ENCODE results near the gene GRM5.

GRM5 gene

DNA sequence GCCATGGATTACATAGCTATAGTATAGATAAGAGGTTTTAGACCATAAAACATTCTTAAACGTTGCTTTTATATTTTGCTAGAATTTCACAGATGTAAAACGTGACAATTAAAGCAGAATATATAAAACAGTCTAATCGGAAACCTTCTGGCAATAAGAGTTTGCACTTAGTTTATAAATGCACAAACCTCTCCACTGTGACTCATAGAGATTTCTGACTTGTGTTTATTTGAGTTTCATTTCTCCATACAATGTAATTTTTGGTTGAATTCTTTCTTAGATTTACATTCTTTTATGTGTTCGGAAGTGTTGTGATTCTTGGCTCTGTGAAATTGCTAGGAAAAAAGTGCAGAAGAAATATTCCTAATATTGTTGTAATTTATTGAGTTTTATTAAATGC lies 439.6 kb downstream of the GRM5 start:
- H3K4me3 ChIP-seq (ENCODE audit: low read depth, low read length): no peak overlapping the region
- H3K9ac ChIP-seq: no peak overlapping the region
- no peak overlapping the region for H3K27ac ChIP-seq
- H3K9me3 ChIP-seq (ENCODE audit: control insufficient read depth, low read length): no peaks in the 10 kb centered on the region
- TF ChIP-seq, protein P1, sequence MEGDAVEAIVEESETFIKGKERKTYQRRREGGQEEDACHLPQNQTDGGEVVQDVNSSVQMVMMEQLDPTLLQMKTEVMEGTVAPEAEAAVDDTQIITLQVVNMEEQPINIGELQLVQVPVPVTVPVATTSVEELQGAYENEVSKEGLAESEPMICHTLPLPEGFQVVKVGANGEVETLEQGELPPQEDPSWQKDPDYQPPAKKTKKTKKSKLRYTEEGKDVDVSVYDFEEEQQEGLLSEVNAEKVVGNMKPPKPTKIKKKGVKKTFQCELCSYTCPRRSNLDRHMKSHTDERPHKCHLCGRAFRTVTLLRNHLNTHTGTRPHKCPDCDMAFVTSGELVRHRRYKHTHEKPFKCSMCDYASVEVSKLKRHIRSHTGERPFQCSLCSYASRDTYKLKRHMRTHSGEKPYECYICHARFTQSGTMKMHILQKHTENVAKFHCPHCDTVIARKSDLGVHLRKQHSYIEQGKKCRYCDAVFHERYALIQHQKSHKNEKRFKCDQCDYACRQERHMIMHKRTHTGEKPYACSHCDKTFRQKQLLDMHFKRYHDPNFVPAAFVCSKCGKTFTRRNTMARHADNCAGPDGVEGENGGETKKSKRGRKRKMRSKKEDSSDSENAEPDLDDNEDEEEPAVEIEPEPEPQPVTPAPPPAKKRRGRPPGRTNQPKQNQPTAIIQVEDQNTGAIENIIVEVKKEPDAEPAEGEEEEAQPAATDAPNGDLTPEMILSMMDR (IDR thresholded peaks at IDR 0.05): no peak
- H3K27me3 ChIP-seq (ENCODE audit: control insufficient read depth, insufficient read depth, low read length): no peaks in the 10 kb centered on the region
- H3K79me2 ChIP-seq: no peaks in the 10 kb centered on the region
- H3K4me2 ChIP-seq (ENCODE audit: low read length): no peak overlapping the region
- H2AFZ ChIP-seq: no peak overlapping the region
- no peaks in the 10 kb centered on the region for H3K4me1 ChIP-seq
- H3K36me3 ChIP-seq (ENCODE audit: control insufficient read depth, insufficient read depth, low read length): no peaks in the 10 kb centered on the region

DNA sequence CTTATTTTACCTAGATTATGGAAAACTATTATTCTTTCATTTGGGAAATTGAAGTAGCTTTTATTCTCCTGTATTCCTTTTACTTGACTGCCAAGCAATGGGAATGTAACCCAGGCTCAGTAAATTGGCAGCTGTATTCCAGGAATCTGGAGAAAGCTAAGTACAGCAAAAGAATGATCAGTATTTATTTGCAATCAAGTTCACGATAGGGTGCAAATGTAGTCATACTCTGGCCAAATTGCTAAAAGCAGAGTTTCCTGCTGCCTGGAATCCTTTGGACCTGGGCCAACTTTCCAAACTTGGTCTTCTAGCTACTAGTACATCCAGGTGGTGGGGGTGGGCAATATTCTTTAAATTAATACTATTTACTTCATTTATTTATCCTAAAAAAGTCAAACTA lies 442.3 kb downstream of the GRM5 start:
- H3K4me3 ChIP-seq (ENCODE audit: low read depth, low read length): no peak overlapping the region
- H3K27me3 ChIP-seq (ENCODE audit: control insufficient read depth, insufficient read depth, low read length): no peaks in the 10 kb centered on the region
- H3K4me1 ChIP-seq: no peaks in the 10 kb centered on the region
- no peak overlapping the region for H2AFZ ChIP-seq
- H3K9ac ChIP-seq: no peak overlapping the region
- no peaks in the 10 kb centered on the region for H3K9me3 ChIP-seq (ENCODE audit: control insufficient read depth, low read length)
- H3K4me2 ChIP-seq (ENCODE audit: low read length): no peak overlapping the region
- H3K27ac ChIP-seq: no peak overlapping the region
- TF ChIP-seq, protein P1 (IDR thresholded peaks at IDR 0.05): no peak
- H3K36me3 ChIP-seq (ENCODE audit: control insufficient read depth, insufficient read depth, low read length): no peaks in the 10 kb centered on the region
- H3K79me2 ChIP-seq: no peaks in the 10 kb centered on the region

DNA sequence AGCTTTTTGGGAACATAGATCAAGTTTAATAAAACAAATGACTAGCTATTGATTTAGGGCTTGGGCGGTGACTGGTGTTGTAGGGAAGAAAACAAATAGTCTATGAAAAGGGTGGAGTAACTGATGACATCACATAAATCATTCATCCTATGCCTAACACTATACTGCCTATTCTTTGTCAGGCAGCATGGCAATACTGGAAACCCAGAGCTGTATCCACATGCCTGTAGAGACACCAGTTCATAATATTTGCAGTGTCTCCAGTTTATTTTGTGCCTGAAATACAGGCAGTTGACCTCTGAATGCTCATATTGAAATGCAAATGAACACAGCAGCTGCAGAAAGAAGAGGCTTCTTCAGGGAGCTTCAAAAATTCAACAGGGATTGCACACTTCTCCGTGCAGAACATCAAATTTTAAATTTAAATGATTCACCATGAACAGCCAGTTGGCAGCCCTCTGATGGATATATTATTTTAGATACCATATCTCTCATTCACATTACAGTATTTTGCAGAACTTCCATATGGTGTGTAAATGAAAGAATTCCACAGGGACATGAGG lies 445.1 kb downstream of the GRM5 start:
- H3K36me3 ChIP-seq (ENCODE audit: control insufficient read depth, insufficient read depth, low read length): no peaks in the 10 kb centered on the region
- no peak overlapping the region for H3K4me2 ChIP-seq (ENCODE audit: low read length)
- TF ChIP-seq, protein P1 (IDR thresholded peaks at IDR 0.05): no peak
- no peak overlapping the region for H3K9ac ChIP-seq
- H3K27ac ChIP-seq: no peak overlapping the region
- no peaks in the 10 kb centered on the region for H3K4me1 ChIP-seq
- no peak overlapping the region for H3K4me3 ChIP-seq (ENCODE audit: low read depth, low read length)
- H3K79me2 ChIP-seq: no peaks in the 10 kb centered on the region
- H2AFZ ChIP-seq: no peak overlapping the region
- no peaks in the 10 kb centered on the region for H3K9me3 ChIP-seq (ENCODE audit: control insufficient read depth, low read length)
- H3K27me3 ChIP-seq (ENCODE audit: control insufficient read depth, insufficient read depth, low read length): no peaks in the 10 kb centered on the region

DNA sequence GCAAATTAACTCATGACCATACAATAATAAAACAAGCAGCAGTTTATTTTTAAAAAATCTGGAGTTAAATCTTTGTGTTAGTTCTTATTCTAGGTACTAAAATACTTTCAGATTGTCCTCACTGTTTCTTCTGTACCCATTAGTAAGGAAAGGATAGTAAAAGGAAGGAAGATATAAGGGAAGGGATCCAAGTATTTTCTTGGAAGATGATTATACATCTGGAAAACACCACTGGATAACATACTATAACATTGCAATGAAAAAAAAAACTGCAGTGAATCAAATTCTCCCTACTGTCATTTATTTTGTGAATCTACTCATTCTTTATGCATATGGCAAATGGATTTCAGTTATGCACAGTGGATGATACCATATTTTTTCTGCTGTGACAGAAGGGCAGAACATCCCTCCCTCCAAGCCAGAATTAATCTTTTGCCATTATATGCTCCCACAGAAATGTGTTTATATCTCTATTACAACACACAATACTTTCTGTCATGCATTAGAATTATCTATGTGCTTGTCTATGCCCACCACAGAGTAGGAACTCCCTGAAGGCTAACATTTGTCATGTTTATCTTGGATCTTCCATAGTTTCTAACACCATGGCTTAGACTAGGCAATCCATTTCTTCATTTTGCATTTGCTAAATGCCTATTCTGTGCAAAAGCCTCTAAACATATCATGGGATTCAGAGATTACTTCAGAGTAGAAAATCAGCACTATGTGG lies 446.0 kb downstream of the GRM5 start:
- Histone ChIP-seq H3K79me2 (no peaks in the 10 kb centered on the region), H3K27ac (no peak overlapping the region), H3K27me3 (ENCODE audit: control insufficient read depth, insufficient read depth, low read length) (no peaks in the 10 kb centered on the region), H3K9ac (no peak overlapping the region), H3K4me2 (ENCODE audit: low read length) (no peak overlapping the region), H2AFZ (no peak overlapping the region), H3K9me3 (ENCODE audit: control insufficient read depth, low read length) (no peaks in the 10 kb centered on the region), H3K4me3 (ENCODE audit: low read depth, low read length) (no peak overlapping the region), H3K36me3 (ENCODE audit: control insufficient read depth, insufficient read depth, low read length) (no peaks in the 10 kb centered on the region), H3K4me1 (no peaks in the 10 kb centered on the region)
- TF ChIP-seq, protein P1 (IDR thresholded peaks at IDR 0.05): no peak

DNA sequence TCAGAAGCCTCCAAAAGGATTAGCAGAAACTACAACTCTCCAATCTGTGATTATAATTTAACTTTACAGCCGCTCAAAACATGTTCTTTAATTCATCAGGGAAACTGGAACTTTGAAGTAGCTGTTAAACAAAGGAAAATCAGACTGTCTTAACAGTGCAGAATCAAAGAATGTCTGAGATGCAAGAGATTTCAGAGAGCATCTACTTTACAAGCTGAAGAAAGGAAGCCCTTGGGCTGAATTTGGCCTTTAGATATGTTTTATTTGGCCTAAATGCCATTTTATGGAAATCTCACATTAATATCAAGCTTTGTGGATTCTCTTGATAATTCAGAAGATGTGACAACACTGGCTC lies 446.7 kb downstream of the GRM5 start:
- TF ChIP-seq, protein P1 (IDR thresholded peaks at IDR 0.05): no peak
- Histone ChIP-seq H3K36me3 (ENCODE audit: control insufficient read depth, insufficient read depth, low read length) (no peaks in the 10 kb centered on the region), H3K4me1 (no peaks in the 10 kb centered on the region), H2AFZ (no peak overlapping the region), H3K4me3 (ENCODE audit: low read depth, low read length) (no peak overlapping the region), H3K27me3 (ENCODE audit: control insufficient read depth, insufficient read depth, low read length) (no peaks in the 10 kb centered on the region), H3K79me2 (no peaks in the 10 kb centered on the region), H3K27ac (no peak overlapping the region), H3K4me2 (ENCODE audit: low read length) (no peak overlapping the region), H3K9me3 (ENCODE audit: control insufficient read depth, low read length) (no peaks in the 10 kb centered on the region), H3K9ac (no peak overlapping the region)

Data from parathyroid adenoma (tissue), 2 donors.